Fibroblast of mammary gland (primary cell): Measurements from ENCODE around the gene PTPRJ.

ENCODE experiments used
- DNase-seq: peaks from one replicate; pipeline ENCODE4 v3.0.0-alpha.2; 2010; ENCODE audit warnings: low read depth
- H3K4me3 ChIP-seq: 2 replicates; pipeline ENCODE4 v1.5.1; 2011; ENCODE audit warnings: low read depth, mild to moderate bottlenecking, low read length, moderate library complexity; ENCODE audit not compliant: control insufficient read depth
- TF ChIP-seq, protein P1 (sequence below): conservative IDR thresholded peaks from 2 replicates; pipeline ENCODE4 v1.5.1; 2011; ENCODE audit warnings: low read depth, low read length, inconsistent platforms; ENCODE audit not compliant: control insufficient read depth, insufficient read depth

Gene PTPRJ

DNA sequence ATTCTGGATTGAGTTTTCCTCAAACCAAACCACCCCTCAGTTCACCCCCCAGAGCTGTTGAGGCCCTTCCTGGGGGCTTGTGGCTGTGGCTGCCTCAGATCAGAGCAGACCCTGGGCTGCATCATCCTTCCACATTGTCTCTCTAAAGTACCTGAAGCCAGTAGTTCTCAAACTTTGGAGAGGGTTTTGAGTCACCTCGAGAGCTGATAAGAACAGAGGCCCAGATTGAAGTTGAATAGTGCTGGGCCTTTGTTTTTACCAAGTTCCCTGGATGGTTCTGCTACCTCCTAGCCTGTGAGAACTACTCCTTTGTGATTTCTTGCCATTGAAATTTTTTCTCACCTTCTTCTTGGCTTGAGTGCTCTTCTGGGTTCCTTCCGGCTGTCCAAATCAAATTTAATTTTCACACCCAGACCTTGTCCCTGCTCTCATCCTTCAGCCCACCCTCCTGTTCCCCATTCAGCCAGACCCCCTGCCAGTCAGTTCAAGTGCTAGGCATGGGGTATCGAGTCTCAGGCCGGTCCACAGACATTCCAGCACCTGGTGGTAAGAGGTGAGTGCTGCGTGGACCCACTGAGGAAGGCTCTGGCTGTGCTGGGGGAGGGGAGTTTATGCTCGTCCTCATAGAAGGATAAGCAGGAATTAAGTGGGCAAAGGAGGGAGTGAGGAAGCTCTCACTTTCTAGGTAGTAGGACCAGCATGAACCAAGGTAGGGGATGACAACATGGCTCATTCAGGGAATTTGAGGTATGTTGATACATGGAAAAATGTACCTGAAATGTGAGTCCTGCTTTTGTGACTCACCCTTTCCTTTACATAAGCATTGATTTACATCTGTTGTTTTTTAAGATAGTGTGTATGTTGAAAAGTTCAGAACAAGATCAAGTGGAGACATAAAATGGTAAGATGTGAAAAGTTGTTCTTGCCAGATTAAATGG, 116.5 kb downstream of the PTPRJ start:
- H3K4me3 ChIP-seq = no peak overlapping the region
- TF ChIP-seq, protein P1, sequence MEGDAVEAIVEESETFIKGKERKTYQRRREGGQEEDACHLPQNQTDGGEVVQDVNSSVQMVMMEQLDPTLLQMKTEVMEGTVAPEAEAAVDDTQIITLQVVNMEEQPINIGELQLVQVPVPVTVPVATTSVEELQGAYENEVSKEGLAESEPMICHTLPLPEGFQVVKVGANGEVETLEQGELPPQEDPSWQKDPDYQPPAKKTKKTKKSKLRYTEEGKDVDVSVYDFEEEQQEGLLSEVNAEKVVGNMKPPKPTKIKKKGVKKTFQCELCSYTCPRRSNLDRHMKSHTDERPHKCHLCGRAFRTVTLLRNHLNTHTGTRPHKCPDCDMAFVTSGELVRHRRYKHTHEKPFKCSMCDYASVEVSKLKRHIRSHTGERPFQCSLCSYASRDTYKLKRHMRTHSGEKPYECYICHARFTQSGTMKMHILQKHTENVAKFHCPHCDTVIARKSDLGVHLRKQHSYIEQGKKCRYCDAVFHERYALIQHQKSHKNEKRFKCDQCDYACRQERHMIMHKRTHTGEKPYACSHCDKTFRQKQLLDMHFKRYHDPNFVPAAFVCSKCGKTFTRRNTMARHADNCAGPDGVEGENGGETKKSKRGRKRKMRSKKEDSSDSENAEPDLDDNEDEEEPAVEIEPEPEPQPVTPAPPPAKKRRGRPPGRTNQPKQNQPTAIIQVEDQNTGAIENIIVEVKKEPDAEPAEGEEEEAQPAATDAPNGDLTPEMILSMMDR = no peak
- no peak for DNase-seq

DNA sequence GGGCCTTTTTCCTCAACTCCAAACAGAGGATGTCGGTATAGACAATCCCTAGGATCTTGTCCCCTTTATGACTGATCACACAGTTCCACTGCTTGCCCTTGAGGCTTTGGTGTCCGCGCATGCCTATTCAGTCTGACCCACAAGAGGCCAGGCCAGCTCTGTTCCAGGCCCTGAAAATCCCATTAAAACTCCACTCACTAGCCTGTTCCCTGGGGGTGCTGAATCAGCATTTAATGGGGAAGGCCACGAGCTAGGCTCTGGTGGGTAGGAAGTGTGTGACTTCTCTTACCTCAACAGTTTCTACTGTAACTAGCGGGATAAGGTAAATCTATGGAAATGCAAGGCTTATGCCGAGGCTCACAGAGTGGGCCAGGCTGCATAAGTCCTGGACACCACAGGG, 117.7 kb downstream of the PTPRJ start:
- TF ChIP-seq, protein P1 = no peak
- DNase-seq = no peak
- no peak overlapping the region for H3K4me3 ChIP-seq

DNA sequence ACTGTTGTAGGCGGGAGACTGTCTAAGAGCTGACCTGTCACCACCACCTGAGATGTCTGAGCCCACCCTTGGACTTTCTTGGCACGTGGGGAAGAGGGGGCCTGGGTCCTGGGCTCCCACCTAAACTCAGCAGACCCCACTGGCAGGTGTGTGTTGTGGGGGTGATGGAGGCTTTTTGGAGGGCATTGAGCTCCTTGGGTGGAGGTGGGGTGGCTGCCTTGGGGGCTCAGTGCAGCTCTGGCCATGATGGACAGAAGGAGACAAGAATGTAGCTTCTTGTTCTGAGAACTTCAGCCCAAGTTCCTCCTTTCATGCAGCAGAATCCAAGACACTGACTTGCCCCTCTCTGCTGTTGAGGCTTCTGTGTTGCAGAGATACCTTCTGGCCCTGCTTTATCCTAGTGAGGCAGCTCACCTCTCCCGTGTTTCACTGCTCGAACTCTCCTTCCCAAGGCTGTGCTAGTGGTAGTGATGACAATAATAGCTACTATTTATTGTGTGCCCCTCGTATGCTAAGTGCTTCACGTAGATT, 119.6 kb downstream of the PTPRJ start:
- no peak overlapping the region for H3K4me3 ChIP-seq
- TF ChIP-seq, protein P1 = no peak
- no peak for DNase-seq

DNA sequence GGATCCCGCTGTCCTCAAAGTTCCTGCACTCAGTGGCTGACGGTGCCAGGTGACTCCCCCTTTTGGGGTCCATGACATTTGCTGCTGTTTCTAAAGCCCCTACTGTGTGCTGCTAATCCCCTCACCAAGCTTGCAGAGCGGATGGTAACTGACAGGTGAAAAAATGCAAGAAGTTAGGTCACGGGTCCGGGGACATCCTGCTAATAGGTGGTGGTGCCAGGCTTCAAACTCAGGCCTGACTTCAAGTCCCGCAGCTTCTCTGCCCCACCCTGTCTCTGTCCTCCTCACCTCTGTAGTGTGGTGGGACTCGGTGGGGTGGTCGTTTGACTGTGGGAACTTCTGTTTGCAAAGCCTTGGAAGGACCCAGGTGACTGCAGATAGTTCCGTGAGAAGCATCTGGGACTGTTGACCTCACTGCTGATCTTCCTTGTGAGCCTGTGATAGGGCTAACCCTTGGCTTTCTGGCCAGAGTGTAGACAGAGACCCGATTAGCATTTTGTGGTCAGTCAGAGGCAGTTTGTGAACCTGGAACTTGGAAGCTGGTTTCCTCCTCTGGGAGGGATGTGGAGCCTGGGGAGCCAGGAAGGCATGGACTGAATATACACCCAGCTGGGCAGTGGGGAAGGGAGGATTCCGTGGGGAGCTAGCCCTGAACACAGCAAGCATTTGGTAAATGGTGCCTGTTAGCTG, 120.8 kb downstream of the PTPRJ start:
- TF ChIP-seq, protein P1 = no peak
- DNase-seq = no peak
- H3K4me3 ChIP-seq = no peak overlapping the region

DNA sequence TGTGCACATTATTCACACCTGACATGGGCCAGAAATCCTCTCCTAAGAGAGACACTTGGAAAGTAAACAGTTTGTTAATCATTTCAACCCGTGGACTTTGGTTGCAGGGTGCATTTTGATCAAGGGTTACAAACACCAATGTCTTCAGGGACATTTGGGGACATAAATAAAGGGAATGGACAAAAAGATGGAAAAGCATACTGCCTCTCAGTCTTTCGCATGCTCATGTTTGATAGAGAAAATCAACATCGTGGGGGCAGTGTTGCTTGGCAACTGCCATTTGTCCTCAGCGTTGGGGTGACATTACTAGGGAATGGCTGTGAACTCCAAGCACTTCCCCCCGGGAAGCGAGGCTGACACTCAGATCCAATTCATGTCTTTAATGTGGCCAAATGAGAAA, 121.6 kb downstream of the PTPRJ start:
- H3K4me3 ChIP-seq = no peak overlapping the region
- TF ChIP-seq, protein P1 = no peak
- DNase-seq = no peak

DNA sequence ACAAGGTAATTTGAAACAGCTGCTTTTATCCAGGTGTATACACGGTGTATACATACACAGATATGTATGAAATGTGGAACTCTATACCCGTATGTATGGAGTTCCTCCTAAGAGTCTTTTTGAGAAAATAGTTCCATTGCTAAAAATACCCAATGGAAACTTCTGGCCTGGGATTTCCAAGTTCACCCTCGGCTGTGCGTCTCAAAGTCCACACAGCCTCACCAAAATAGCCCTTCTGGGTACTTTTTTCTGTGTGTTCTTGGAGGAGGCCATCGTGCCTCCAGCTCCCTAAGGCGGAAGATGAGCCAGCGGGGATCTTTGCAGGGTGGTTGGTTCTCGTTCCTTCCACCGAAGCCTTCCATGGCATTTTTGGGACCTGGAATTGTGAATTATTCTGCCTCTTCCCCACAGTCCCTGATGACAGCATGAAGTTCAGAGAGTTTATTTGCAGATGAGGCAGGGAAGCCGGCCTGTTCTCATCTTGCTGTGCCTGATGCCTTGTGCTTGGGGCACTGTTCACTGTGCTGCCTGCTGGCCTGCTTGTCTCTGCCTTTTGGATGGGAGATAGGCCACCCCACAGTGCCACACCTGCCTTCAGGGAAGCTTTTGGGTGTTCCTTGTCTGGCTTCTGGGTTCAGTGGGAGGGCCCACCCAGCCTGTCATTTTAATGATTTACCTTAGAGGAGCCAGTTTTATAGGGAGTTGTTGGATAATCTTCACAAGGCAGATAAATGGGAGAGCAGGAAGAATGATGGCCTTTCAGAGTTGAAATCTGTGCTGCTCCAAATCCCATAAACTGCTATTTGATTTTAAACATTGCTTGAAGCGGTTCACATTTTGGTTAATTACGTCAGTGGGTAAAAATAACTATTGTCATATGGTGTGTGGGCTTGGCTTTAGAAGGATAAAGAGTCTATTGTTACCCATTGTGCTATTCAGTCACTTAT, 123.5 kb downstream of the PTPRJ start:
- DNase-seq = no peak
- H3K4me3 ChIP-seq = no peak overlapping the region
- TF ChIP-seq, protein P1 = no peak
